NCI-H1092 (cell line): ENCODE measurements around the gene CLDN24.

Source experiments
- DNase-seq: peaks from one replicate; lab custom pipeline; 2025; lab: John Stamatoyannopoulos, UW

CLDN24 gene

DNA sequence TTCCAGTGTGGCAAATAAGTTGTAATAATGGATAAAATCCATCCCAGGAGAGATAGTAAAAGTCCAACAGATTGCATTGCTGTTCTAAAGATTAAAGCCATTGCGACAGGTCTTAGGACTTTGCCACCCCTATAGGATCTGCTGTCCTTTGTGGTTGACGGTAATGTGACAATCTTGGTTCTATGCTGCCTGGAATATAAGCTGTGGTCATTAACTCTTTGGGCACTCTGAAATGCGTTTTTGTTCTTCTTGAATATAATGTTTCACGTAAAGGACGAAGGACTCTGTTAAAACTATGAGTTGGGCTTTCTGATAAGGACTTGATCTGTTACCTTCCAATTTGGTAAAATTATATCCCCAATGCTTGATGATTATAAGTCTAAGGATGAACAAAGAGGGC, at the start of gene CLDN24:
CLDN24 (minus strand) TSS at position 101 of the 400 bp plus-strand sequence; CDS start at position 101, 0 bp downstream.
- no peak for DNase-seq

GRCh38 chr4:183370786-183371185, 48.6 kb upstream of the CLDN24 start:
- no peak for DNase-seq

DNA sequence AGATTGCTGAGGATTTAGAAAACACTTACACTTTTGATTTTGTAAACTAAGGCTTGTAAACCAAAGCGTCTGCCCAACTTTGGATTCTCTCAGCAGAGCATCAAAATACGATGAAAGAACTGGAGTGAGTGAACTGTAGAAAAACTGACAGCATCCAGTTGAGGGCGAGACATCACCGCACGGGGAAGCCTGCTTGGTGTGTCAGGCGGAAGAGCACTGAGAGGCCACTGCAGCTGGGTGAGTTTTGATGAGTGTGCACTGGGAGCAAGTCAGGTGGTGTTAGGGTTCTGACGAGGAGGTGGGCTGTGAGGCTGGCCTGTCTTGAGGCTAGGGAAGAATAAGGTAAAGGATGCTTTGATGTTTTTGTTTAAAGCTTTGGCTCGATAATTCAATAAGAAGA, 46.8 kb upstream of the CLDN24 start:
- DNase-seq = no peak

- no peak for DNase-seq
Measured at GRCh38 chr4:183366206-183366835, 44.1 kb upstream of the CLDN24 start.

DNA sequence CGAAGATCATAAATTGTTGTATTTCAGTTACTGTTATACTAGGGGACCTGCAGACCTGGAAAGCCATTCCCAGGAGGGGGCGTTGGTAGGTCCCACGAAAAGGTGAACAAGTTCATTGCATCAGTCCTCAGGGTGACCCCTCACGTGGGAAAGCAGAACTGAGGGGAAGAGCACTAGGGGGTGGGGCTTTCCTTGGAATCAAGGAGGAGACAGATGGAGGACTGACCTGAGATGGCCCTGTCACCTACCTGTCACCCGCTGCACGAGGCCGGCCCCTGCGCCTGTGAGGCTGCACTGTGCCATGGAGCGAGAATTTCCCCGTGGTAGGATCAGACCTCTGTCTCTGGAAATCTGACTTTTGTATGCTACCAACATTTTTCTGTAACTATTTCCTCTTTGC, 41.8 kb upstream of the CLDN24 start:
- no peak for DNase-seq

GRCh38 chr4:183362916-183363542, 40.8 kb upstream of the CLDN24 start:
- DNase-seq = no peak

GRCh38 chr4:183362036-183362435, 39.8 kb upstream of the CLDN24 start:
- no peak for DNase-seq

- no peak for DNase-seq
Measured at GRCh38 chr4:183360161-183360919, 38.1 kb upstream of the CLDN24 start.

- DNase-seq = no peak
Measured at GRCh38 chr4:183358215-183358755, 36.1 kb upstream of the CLDN24 start.

GRCh38 chr4:183356931-183357675, 34.9 kb upstream of the CLDN24 start:
- DNase-seq = no peak

DNA sequence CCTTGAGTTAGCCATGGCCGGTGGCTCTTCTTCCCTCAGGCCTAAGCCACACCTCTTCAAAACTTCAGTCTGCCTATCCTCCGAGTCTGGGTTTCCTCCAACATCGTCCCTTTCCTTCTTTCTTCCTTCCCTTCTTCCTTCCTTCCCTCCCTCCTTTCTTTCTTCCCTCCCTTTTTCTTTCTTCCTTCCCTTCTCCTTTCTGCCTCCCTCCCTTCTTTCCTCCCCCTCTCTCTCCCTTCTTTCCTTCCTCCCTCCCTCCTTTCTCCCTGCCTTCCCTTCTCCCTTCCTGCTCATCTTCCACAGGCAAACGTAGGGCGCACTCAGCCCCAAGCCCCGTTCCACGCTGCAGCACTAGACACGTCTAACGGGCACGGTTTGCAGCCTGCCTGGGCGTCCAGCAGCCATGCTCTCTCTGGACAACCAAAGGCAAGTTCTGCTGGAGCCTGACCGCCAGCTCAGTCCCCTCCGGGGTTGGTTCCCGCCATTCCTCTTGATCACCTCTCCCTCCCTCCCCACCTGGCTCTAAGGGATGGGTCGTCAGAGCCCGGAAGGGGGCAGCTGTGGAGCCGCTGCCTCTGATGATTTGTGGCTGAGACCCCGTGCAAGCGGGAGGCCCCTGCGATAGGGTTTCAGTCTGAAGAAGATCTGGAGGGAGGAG, 34.1 kb upstream of the CLDN24 start:
- no peak for DNase-seq

DNA sequence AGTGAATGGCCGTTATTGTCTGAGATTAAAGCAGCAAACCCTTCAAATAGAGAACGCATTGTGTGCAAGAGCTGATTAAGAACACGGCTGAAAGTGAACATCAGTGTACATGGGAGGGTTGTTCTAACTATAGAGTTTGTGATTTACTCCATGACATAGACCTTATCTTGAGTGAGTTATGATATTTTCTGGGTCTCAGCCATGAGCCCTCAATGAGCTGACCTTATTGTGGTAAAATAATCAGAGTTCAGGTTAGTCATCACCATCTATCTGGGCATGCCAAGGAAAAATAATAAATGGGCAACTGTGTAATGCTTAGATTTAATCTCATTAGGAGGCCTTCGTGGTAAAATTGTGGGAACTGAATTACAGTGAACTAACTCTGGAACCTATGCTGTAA, 33.2 kb upstream of the CLDN24 start:
- no peak for DNase-seq

DNA sequence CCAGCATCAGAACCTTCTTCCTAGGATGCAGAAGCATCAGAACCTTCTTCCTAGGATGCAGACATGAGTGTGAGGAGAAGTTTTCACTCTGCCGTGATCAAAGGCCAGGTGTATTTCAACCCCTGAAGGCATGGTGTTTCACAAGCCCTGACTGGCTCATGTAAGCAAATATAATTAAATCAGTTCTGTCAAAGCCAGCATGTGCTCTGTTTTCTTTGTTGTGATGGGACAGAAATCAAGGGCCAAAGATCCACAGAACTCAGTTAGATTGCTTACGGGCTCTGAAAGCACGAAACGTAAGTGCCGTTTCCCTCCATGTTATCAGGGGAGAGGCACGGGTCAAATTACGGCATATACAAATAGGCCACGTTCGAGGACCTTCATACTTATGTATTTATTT, 32.0 kb upstream of the CLDN24 start:
- no peak for DNase-seq

- DNase-seq = no peak
Measured at GRCh38 chr4:183353557-183353956, 31.3 kb upstream of the CLDN24 start.

- DNase-seq = no peak
Measured at GRCh38 chr4:183352546-183352945, 30.3 kb upstream of the CLDN24 start.

GRCh38 chr4:183350317-183351071, 28.3 kb upstream of the CLDN24 start:
- no peak for DNase-seq

GRCh38 chr4:183349673-183350072, 27.4 kb upstream of the CLDN24 start:
- no peak for DNase-seq

- no peak for DNase-seq
Measured at GRCh38 chr4:183348706-183349659, 26.8 kb upstream of the CLDN24 start.

GRCh38 chr4:183348136-183348535, 25.9 kb upstream of the CLDN24 start:
- DNase-seq = no peak

DNA sequence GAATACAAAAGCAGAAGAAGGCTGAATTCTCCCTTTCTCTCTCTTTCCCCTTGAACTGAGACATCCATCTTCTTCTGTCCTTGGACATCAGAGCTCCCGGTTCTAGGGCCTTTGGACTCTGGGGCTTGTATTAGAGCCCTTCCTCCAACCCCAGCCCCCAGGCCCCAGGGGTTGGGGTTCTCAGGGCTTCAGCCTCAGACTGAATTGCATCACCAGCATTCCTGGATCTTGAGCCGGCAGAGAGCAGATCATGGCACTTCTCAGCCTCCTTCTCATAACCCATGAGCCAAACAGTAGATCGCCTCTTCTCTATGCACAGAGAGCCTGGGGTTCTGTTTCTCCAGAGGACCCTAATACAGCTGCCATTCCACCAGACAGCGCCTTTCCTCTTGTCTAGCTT, 25.3 kb upstream of the CLDN24 start:
- no peak for DNase-seq
